GM12864 (cell line): Measurements from ENCODE around the gene NALCN.
A peak's percentile ranks its signal among the peaks of the same experiment; 100 is the strongest.

Experiments used
- DNase-seq: peaks from one replicate; pipeline ENCODE4 v3.0.0-alpha.2; 2011; ENCODE audit warnings: low read depth
- H3K4me3 ChIP-seq: 2 replicates; pipeline ENCODE4 v1.5.1; 2011; ENCODE audit warnings: mild to moderate bottlenecking, low read depth, low read length, control low read depth
- TF ChIP-seq, protein P1 (sequence below): IDR thresholded peaks from 2 replicates; pipeline ENCODE4 v1.5.1; 2011; ENCODE audit warnings: low read depth, mild to moderate bottlenecking, moderate library complexity, low read length, control low read depth, inconsistent platforms; ENCODE audit errors: missing control alignments

The NALCN gene

GRCh38 chr13:101127741-101128353 lies 288.5 kb downstream of the NALCN start:
- no peak overlapping the region for H3K4me3 ChIP-seq
- TF ChIP-seq, protein P1, sequence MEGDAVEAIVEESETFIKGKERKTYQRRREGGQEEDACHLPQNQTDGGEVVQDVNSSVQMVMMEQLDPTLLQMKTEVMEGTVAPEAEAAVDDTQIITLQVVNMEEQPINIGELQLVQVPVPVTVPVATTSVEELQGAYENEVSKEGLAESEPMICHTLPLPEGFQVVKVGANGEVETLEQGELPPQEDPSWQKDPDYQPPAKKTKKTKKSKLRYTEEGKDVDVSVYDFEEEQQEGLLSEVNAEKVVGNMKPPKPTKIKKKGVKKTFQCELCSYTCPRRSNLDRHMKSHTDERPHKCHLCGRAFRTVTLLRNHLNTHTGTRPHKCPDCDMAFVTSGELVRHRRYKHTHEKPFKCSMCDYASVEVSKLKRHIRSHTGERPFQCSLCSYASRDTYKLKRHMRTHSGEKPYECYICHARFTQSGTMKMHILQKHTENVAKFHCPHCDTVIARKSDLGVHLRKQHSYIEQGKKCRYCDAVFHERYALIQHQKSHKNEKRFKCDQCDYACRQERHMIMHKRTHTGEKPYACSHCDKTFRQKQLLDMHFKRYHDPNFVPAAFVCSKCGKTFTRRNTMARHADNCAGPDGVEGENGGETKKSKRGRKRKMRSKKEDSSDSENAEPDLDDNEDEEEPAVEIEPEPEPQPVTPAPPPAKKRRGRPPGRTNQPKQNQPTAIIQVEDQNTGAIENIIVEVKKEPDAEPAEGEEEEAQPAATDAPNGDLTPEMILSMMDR = peak; percentile 63
- no peak for DNase-seq

GRCh38 chr13:101123028-101123427 lies 293.3 kb downstream of the NALCN start:
- H3K4me3 ChIP-seq = no peak overlapping the region
- DNase-seq = no peak
- TF ChIP-seq, protein P1 = no peak

- DNase-seq = no peak
- no peak overlapping the region for H3K4me3 ChIP-seq
- TF ChIP-seq, protein P1 = no peak
Observed at GRCh38 chr13:101121608-101122007, 294.7 kb downstream of the NALCN start.

DNA sequence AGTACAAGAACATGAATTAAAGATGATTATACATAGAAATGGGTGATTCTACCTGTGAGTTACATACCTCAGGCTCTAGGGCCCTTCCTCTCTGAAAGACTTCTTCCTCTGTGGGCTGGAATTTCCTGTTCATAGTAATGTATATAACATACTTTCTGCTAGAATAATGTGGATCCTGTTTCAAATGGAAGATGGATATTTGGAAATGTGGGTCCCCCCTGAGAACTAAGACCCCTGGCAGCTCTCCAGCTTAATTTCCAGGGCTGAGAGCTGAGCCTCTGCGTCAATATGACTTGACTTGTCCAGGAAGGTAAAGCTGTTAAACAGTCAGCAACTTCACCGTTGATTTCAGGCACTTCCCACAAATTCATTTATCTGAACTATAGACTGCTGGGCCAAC lies 296.3 kb downstream of the NALCN start:
- H3K4me3 ChIP-seq = no peak overlapping the region
- no peak for DNase-seq
- TF ChIP-seq, protein P1 = no peak

DNA sequence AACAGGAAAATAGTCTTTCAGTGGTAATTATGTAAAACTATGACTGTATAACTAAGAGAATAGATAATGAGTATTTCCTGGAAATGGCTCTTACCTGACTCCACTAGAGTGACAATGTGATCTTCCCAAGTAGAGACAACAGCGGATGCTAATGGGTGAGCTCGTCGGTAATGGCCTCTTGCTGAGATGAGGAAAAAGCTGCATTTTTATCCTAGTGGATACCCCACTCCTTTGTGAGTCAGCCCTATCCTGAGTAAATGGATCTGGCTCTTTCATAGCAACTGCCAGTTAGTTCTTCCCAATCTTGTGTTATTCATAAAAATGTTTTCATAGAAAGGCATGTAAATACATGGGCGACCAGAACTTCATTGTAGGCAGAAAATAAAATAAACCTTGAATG lies 299.5 kb downstream of the NALCN start:
- no peak for DNase-seq
- TF ChIP-seq, protein P1 = no peak
- no peak overlapping the region for H3K4me3 ChIP-seq

DNA sequence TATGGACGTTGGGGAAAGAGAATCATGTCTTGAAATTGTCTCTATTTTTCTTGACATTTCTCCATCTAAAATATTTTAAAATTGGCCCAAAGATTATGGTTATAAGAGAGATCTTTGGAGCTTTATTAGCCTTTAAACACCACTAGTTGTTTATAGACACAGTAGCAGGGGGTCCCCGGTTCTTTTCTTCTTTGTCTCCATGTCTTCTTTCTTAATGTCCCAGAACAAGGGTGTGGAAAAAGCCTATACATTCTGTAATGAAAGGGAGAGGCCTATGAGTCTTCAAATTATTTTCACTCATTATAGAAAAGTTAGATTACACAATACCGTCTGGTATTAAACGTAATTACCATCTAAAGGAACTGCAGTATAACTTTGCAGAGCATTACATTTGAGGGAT lies 300.0 kb downstream of the NALCN start:
- H3K4me3 ChIP-seq = no peak overlapping the region
- DNase-seq = no peak
- TF ChIP-seq, protein P1 = no peak

DNA sequence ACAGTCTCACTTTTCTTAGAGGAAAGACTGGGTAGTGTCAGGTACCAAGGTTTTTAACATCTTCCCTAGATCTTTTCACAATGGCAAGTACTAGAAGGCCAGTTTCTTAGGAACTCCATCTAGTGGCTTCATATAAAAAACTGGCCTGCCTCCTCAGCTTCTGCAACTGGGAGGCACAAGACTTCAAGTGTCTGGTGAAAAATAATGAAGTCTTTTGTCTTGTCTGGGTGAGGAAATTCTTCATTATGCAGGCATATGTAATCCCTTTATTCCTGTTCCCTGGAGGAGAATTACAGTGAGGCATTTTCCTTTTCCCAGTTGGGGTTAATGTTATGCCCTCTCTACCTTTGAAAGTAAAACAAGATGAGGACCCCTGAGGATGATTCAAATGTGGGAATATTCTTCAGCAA lies 300.5 kb downstream of the NALCN start:
- no peak overlapping the region for H3K4me3 ChIP-seq
- no peak for DNase-seq
- TF ChIP-seq, protein P1 = no peak
